ENCODE data around the gene PANK4.

PANK4 gene

DNA sequence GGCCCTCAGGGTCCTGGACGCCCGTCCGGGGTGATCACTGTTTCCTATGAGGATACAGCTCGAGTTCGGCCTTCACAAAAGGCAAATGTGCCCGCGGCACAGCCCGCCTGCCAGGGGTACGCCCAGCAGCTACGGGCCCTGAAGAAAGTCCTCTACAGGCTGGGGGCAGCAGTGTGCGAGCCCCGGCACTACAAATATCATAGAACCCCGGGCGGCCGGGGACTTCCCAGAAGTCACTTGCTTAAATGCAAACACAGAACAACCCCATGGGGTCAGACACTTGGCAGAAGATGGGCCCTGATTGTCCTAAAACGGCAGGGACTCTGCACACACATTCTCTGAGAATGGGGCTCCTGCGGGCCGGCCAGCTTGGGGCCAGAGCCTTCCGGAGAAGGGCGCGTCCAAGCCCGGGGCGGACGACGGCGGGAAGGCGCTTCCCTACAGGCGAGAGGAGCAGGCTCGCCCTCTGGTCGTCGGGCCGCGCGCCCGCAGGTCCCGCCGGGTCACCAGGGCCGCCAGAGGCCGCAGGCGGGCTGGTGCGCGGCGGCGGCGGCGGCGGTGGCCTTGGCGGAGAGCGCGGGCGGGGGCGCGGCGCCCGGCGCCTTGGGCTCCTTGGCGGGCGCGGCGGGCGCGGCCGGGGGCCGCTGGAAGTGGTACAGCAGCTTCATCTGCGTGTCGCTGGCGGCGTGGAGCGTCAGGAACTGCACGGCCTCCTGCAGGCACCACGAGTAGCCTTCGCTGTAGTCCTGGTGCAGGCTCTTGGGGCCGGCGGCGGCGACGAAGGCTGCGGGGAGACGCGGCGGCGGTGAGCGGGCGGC lies 2.8 kb upstream of the PANK4 start:
- no peak for DNase-seq (ENCODE audit: low read depth)

DNA sequence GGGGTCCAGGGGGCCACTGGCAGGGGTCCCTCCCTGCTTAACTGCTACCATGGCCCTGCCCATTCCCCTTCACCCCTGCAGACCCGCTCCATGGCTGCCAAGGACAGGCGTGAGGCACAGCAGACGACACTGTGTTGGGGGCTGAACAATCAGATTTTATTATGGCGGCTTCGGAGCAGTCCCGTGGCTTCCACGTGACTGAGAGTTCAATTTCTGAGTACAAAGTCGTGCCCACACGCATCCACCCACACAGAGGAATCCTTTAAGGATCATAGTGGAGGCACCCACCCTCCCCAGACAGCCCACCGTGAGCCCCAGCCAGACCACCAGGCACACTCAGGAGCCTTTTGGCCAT lies 2.2 kb upstream of the PANK4 start:
- DNase-seq (ENCODE audit: low read depth): no peak

DNA sequence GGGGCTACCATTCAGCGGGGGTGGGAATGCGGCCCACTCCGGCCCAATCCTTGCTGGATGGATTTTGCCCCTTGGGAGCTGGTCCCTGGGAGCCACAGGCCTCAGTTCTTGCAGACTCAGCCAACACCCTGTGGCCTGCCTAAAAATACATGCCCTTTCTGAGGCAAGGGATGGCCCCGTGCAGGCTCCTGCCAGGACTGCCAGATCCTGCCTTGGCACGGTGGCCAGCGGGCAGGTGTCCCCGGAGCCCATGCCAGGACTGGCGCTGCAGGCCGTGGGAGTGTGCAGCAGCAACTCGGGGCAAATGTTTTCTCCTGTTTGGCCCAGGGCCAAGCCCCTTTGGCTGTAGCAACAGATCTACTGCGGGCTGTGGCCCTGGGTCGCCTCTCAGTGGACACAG lies 1.6 kb upstream of the PANK4 start:
- DNase-seq (ENCODE audit: low read depth): no peak

DNA sequence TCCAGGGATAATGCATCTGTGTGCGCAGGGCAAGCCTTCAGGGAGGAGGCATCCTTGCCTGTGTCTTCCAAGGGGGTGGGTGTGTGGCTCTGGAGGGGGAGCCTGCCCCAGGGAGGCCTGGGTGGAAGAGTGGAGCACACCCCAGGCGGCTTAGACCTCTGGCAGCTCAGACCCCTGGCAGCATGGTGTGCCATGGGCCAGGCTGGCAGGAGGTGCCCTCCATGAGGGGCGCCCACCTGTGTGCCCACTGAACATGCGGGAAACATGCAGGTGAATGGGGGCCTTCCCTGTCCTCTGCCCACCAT lies 1.1 kb upstream of the PANK4 start:
- DNase-seq (ENCODE audit: low read depth): no peak

DNA sequence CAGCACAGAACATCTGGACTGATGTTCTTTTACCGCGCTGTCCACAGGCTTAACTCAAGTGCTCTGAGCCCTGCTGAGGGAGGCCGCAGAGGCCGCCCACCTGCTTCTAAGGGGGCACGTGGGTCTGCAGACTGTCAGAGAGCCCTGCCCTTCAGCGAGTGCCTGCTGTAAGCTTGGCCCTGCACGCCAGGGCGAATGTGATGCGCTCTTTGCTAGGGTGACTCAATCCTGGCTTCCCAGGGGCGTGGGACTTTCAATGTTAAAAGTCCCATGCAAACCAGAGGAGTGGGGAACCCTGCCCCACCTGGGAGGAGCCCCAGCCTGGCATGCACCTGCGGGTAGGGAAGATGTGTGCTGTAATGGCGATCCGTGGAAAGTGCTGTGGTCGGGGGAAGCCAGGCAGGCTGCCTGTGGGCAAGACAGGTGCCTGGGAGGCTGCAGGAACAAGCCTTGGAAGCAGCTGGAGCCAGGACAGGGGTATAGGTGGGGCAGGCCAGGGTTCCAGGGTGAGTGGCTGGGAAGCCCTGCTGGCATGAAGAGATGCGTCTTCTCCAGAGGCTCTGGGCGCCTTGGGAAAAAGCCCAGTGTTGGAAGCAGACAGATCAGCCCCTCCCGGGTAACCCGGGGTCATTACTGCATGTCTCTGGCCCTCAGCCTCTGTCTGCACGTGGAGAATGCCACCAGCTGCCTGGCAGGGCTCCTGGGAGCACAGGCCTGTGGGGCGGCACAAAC lies 594 bp upstream of the PANK4 start:
- DNase-seq (ENCODE audit: low read depth): peak; percentile 60

DNA sequence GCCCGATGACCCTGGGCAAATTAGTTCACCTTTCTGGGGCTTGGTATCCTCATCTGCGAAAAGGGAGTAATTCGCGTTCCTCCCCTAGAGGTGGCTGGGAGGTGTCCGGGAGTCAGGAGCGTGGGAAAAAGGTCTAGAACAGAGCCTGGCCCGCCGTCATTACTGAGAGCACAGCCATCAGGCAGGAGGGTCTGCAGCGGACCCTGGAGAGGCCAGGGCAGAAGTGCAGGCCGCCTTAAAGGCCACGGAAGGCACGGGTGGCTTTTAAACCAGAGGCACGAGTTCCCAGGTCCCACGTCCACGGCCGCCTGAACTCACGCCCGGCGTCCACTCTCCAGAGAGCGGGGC lies 850 bp downstream of the PANK4 start:
- no peak for DNase-seq (ENCODE audit: low read depth)

DNA sequence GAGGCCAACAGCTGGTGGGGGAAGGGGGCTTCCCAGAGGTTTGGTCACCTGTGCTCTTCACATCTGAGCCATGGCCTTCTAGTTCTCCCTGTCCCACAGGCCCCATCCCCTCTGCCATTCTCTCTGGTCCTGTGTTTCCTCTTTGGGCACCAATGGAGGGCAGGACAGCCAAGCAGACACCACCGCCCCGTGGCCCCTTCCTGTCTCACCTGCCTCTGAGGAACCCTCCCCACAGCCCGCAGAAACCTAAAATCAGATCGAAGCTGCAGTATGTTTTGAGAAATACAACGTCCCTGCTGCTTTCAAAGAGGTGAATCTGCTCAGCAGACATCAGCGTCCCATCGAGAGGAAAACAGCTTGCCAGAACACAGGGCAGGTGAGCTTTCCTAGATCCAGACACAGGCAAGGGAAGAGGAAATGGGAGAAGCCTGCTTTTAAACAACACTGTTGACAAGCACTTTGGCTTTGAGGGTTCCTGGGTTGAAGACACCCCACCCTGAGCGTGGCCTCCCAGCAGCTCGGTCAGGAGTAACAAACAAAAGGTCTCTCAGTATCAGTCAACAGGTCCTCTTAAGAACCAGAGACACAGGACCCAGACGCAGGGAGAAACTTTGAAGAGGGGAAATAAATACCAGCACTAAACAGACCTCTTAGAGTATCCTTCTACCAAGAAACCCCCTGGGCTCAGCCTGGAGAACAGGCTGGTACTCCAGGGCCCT lies 2.3 kb downstream of the PANK4 start:
- DNase-seq (ENCODE audit: low read depth): no peak

DNA sequence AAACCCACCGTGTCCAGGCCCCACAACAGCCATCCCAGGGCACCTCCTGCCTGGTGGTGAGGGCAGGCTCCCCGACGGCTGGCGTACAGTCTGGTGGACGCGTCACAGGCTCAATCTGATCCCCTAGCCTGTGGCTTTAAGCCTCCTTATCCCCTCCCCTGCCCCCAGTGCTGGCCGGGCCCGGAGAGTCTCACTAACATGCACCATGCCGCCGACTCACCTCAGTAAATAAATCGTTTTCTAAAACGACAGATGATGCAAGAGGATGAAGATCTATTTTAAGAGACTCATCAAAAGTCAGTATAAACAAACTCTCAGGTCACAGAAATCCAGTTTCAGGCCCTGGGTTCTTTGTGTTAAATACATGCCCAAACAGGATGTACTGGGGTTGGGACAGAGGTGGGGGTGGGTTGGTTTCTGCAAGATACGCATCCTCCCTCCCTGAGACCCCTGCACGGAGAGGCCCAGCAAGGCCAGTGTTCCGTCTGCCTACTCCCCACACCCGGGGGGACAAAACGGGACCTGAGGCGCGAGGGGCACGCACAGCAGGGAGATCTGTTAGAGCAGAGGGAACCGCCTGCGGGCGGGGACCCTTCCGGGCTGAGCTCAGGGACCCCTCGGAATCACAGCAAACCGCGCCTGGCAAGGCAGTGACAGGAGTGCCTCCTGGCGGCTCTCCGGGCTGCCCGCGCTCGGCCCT lies 3.1 kb downstream of the PANK4 start:
- DNase-seq (ENCODE audit: low read depth): no peak

DNA sequence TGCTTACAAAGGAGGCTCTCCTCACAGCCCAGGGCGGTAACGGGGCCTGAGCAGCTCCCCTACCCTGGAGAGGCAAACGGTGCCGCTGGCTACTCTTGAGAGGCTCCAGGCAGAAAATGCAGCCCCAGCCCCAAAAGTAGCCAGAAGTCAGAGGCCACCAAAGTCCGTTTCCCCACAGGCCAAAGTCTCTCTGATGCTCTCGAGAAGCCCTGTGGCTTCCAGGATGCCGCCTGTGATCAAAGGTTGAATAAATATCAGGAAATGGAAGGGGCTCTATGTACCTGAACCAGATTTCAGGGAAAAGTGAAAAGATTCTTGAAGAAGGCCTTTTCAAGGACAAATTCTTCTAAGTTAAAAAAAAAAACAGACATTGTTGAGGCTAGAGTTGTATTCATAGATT lies 4.2 kb downstream of the PANK4 start:
- DNase-seq (ENCODE audit: low read depth): no peak

DNA sequence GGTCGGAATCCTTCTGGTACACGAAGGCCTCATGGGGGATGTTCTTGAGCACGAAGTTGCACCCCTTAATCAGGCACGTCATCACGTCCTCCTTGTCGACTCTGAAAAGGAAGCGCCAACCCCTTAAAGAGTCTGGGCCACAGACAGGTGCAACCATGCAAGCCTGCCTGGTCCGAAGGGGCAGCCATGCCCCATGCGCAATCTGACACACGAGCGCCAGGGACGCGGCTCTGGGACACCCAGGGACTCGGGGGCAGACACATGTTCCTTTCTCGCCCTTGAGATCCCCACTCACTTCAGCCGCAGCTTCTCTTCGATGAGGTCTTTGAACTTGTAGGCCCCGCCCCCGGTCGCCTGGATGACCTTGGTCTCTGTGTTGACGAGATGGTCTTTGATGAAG lies 5.6 kb downstream of the PANK4 start:
- no peak for DNase-seq (ENCODE audit: low read depth)

DNA sequence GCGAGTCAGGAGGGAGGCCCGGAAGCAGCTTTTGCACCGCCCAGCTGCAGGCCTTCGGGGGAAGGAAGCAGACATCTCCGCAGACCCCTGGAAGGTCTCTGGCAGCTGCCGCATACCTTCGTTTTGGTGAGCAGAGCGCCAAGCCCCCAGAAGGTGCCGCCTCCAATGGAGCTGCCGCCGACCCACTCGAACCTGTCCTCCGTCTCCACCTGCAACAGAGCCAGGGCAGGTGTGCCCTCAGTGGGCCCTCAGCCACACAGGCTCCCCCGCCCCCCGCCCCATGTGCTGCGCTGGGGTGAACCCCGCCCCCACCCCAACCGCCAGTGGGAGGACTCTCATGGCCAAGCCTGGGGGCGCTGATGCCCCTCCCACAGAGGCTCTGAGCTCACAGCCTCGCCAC lies 6.2 kb downstream of the PANK4 start:
- DNase-seq (ENCODE audit: low read depth): no peak

DNA sequence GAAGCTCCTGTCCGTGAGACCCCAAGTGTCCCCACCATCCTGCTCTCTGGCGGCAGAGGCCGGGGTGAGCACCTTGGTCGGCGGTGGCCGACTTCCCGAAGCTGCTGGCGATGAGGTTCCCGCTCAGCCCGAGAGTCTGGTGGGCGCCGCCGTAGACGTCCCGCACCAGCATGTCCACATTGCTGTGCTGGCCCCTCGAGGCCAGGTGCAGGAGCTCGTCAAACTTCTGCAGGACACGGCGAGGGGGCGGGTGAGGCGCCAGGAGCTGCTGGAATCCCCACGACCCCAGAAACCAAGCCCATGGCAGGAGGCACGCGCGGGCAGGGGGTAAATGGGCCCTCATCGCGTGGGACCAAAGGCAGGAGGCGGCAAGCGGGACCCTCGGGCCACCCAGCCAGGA lies 6.7 kb downstream of the PANK4 start:
- DNase-seq (ENCODE audit: low read depth): no peak

DNA sequence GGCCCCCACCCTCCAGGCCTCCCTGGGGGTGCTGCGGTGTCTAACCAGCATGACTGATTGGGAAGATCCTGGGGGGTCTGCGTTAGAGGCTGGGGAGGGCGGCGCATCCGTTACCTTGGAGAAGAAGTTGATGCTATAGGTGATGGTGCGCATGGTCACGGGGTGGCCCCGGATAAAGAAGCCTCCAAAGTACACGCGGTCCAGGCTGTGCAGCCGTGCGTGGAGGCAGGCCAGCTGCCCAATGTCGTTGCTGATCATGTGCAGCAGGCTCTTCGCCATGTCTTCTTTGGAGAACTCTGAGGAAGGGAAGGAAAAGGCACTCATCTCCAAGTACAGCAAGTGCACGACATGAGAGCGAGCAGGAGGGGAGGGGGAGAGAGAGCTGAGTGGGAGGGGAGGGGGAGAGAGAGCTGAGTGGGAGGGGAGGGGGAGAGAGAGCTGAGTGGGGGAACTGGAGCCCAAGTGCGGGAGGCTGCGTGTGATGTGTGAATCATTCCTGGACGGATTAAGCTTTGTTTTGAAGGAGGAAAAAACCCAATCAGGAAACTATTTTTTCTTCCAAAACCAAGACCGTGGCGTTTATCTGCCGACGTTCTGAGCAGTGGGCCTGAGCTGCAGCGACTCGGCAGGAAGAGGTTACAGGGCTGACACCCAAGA lies 7.2 kb downstream of the PANK4 start:
- no peak for DNase-seq (ENCODE audit: low read depth)

DNA sequence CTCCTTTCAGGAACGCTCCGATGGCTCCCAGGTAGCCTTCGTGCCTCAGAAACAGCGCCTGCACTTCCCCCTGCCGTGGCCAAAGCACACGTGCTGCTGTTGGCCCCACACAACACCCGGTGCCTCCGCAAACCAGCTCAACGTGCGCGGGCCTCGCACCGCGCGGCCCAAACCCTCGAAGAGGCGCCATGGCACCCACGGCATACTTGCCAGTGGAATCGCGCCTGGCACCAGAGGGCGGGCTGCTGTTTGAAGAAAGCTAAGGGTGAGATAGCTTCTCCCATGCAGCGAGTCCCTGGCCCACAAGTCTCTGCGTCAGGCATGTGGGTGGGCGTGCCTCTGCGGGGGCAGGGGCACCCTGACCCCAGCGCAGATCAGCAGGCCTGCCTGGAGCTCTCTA lies 7.9 kb downstream of the PANK4 start:
- no peak for DNase-seq (ENCODE audit: low read depth)

DNA sequence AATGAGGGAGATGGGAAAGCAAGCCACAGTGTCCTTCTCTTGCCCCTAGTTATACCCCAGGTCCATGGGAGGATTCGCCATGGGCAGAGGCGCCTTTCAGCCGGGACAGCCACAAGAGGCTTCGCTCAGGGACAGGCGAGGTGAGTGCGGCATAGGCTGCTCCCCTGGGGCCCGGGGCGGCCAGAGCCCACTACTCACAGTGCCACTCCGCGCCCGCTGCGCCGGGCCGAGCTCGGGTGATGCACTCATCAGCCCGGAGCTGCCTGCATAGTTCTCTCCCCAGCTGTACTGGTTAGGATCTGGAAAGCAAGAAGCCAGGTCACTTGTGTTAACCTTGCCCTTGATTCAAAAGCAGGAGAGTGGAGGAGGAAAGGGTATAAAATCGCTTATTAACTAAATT lies 8.4 kb downstream of the PANK4 start:
- DNase-seq (ENCODE audit: low read depth): no peak

DNA sequence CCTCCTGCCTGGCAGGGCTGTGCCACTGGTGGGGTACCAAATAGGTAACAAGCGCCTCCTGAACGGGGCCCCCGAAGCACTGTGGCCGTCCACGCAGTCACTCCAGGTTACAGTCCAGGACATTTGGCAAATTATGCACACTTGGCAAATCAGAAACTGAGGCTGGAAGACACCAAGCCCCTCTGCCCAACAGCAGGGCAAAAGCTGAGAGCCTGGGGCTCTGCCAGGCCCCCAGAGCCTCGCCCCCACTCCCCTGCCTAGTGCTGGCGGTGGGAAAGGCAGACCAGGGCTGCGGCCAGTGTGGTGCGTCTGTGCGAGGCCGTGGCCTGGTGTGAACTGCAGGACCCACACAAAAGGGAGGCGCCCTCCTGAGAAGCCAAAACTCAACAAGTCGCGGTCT lies 9.4 kb downstream of the PANK4 start:
- DNase-seq (ENCODE audit: low read depth): no peak

DNA sequence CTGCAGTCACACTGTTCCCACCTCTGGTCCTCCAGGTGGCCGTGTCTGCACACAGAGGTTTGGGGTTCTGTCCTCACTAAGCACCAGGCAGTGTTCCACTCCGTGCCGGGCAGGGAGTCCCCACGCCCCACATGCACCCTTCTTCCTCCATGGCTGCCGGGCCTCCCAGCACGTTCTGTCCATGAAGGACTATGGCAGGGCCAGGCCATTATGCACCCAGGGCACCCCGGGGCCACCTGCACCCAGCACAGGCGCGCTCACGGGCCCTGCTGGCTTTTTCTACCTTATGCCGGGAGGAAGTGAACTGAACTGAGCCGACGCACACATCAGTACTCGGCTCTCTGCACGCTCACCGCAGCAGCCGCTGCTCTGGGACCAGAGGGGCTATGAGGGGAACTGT lies 10.3 kb downstream of the PANK4 start:
- no peak for DNase-seq (ENCODE audit: low read depth)

DNA sequence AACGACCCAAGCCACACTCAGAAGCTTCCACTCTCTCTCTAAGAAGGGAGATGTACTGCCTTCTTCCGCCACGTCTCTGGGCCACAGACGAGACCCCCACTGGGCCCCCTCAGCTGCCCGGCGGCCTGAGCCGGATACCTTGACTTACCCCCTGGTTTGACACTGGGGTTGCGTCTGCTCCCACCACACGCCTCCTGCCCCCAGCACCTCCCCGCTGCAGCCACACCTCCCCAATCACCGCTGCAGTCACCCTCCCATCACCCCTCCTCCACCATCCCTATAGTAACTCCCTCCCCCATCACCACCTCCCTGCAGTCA lies 10.7 kb downstream of the PANK4 start:
- DNase-seq (ENCODE audit: low read depth): no peak

DNA sequence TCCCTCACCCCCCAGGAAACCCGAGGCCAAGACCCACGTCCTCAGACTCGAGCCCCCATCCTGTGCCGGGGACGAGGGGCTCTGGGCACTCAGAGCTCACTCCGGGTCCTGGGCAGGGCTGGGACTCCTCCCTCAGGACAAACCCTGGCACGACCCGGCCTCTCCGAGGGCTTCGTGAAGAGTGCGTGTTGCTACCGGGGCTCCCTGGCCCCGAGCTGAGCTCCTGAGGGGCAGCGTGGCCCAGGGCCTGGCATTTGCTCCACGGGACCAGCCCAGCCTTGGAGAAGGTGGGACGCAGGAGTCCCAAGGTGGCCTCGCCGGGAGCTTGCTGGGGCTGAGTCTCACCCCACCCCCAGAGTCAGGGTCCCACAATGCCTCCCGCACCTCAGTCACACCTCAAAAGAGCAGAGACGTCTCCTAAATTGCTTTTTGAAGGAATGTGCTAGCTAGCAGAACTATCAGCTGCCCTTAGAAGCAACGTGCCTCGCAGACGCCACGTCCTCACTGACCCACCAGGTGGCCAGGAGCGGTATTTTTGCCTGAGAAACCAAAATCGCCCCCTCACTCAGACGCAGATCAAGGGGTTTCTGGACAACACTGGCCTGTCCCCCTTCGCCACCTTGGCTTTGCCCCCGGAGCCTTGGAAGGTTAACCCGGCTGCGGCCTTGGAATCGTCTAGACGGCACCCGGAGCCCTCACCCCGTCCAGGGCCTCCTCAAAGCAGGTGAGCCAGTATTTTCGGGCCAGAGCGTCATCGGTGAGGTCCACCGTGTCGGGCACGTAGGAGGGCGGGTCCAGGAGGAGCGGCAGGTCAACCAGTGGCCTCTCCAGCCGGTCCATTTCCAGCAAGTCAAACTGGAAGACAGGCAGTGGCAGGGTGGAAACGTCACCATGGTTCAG lies 11.3 kb downstream of the PANK4 start:
- no peak for DNase-seq (ENCODE audit: low read depth)

DNA sequence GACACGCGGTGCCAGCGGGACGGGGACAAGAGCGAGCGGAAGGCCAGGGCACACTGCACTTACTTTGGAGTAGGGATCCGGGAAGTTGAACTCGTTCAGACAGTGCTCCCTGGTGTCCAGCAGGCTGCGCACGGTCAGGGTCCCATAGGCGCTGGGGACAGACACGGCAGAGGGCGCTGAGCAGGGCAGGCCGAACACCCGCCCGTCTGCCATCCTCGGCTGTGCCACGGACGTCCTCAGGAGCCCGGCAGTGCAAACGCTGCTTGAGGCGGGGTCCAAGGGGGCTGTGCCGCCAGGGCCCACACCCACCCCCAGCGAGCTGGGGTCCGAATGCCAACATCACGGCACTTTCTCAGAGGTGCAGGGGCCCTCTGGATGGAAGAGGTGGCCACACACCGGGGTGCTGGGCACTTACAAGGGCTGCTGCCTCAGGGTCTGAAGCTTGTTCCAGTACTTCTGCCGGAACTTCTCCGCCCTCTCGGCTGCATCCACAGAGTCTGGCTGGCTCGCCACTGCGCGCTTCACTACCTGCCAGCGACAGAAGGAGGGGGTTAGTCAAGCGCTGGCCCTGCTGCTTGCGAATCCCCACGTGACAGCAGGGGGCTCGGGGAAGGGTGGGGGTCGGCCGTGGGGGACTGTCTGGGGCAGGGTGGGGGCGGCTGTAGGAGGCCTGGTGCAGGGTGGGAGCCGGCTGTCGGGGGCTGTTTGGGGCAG lies 12.3 kb downstream of the PANK4 start:
- DNase-seq (ENCODE audit: low read depth): no peak

DNA sequence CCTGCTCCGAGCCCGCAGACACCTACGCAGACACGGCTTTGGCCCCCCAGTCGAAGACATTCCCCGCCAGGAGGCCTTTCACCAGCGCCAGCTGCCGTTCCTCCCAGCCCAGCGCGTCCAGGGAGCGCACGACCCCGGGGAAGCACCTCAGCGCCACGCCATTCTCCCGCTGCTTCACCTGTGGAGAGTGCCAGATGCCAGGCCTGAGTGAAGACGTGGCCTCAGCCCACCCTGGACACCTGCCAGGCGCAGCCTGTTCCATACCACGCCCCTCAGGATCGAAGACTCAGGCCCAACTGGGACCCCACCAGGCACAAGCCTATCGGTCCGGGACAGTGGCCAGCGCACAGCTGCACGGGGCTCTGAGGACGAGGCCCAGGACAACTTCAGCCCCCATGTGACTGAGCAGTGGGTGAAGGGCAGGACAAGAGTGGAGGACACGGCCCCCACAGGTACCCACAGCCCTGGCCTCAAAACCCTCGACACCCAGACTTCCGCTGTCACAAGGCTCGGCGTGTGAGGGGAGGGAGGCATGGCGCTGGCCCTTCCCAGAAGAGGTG lies 13.5 kb downstream of the PANK4 start:
- DNase-seq (ENCODE audit: low read depth): no peak
